ENCODE data around the gene CLEC16A.
A peak's percentile ranks its signal among the peaks of the same experiment; 100 is the strongest.

CLEC16A gene

GRCh38 chr16:10967986-10968385 lies 23.6 kb downstream of the CLEC16A start:
- no peak for DNase-seq

DNA sequence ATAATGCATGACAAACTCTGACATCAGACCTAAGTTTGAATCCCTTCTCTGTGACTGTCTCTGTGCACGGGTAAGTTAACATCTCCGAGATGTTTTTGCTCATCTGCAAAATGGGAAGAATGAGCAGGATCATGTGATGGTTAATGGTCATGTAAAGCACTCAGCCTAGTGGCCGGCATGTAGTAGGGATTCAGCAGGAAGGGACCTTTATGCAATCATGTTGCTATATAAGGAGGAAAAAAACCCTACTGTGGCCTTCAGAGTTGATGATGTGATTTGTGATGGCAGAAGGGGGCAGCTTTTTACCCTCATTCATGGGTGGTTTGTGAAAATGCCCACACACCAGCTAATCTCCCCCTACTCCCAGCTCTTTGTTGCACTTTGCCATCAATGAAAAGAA lies 24.1 kb downstream of the CLEC16A start:
- no peak for DNase-seq

DNA sequence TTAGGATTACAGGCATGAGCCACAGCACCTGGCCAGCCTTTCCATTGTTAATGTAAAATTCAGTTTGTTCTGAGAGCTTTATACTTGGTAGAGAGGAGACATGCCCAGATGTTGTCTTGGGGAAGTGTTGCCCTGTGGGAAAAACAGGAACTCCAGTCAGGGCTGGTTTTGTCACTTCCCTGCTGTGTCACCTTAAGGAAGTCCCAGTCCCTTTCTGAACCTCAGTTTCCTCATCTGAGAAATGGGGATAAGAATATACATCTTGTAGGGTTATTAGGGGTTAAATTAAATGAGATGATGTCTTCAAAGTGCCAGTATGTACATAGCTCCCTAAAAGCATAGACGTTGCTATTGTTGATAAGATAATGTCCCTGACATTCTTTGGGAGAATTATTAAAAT lies 25.3 kb downstream of the CLEC16A start:
- no peak for DNase-seq

- no peak for DNase-seq
Observed at GRCh38 chr16:10970065-10970464, 25.7 kb downstream of the CLEC16A start.

GRCh38 chr16:10971560-10971961 lies 27.2 kb downstream of the CLEC16A start:
- peak; percentile 45 for DNase-seq

DNA sequence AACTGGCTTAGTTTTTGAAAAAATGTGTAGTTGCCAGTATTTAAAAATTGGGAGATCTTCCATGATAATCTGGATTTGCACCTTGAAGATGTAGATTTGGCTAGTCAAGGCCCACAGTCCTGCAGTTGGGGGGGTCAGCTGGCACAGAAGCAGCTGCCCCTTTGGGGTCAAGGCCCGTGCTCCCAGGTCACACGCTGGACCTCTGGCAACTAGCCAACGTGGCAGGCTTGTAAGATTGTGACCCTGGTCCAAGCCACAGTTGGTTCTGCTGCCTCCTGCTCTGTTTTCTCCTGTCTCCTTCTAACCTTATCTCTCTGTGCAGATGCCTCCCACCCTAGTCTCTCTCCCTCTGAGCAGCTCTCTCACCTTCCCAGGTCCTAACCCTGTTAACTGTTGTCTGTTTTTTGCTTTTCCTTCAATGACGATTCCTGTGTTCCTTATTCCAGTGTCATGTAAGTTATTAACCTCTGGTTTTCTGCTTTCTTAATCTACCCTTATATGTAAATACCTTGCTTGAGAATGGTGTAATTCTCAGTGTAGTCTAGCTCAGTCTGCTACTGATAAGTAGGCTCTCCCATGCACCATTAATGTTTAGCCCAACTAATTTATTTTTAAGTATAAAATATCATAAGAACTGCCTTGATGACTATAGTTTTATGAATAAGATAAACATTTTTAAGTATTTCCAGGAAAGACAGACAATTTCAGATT lies 27.9 kb downstream of the CLEC16A start:
- DNase-seq = no peak

DNA sequence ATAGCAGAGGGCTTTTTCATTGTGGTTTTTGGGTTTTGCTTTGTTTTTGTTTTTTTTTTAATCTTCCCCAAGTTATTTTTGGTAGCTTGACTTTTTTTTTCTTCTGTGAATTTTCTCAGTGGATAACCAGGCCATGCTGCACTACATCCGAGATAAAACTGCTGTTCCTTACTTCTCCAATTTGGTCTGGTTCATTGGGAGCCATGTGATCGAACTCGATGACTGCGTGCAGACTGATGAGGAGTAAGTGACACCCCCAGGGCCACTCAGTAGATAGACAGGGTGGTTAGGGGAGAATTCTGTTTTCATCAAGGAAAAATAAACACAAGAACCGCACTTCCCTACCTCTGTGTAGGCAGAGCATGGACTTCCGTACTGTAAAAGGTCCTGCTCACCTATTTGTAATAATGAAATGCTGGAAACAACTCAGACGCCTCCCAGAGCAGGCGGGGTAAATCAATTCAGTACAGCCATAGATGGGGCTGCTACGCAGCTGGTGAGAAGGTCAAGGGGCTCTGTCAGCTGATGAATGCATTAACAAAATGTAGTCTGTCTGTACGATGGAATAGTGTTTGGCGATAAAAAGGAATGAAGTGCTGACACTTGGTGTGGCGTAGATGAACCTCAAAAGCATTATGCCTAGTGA lies 28.6 kb downstream of the CLEC16A start:
- DNase-seq = no peak

DNA sequence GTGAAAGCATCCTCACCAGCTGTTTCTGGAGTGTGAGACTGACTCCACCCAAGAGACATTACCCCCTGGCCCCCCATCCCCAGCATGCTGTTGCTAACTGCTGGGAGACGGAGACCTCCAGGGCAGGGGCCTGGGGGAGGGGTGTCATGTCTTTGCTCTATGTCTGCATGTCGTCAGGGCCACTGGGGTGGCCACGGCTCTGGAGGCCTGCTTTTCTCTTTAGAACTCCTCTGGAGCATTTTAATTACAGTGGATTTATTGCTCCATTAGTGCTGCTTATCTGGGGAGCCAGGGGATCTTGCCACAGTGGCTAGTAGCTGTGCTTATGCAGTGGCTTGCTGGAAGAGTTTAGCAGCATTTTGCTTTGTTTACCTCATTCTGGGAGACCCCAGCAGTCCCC lies 32.3 kb downstream of the CLEC16A start:
- no peak for DNase-seq

GRCh38 chr16:10978124-10978523 lies 33.8 kb downstream of the CLEC16A start:
- DNase-seq = no peak

DNA sequence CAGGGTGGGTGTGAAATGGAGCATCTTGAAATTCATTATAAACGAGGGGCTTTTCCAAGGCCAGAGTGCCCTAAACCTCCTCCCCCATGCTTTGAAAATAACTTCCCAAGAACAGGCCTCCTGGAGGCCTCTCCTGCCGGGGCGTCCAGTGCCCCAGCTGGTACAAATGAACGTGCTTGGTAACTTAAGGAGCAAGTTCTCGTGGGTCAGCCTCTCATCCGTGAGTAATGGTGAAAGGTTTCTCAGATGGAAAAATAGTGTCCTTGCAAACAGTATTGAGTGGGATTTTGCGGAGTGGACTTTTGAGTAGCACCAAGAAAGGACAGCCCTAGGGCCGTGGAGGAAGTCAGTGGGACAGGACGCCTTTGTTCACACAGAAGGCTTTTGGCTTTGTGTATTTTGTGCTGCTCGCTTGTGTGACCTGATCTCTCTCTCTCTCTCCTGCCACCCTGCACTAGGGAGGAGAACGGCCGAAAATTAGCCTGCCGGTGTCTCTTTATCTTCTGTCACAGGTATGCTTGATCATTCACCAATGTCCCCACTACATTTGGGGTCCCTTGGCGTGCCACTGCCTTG lies 34.6 kb downstream of the CLEC16A start:
- DNase-seq = no peak

- no peak for DNase-seq
Observed at GRCh38 chr16:10979717-10980601, 35.6 kb downstream of the CLEC16A start.

DNA sequence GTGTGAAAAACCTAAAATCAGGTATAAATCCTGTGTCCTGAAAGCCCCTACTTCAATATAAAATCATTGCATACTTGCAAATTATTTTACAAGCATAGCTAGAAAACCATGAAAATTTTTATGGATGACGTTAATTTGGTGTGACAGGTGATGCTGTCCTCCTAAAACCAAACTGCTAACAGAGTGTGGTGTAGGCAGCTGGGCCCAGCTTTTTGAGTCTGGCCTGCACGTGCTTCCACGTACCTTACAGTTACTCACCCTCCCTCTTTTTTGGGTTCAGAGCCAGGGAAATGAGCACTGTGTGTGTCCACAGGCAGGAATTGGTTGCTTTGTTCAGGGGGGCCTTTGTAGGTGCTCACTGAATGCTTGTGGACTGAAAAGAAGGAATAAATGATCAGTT lies 36.4 kb downstream of the CLEC16A start:
- no peak for DNase-seq

DNA sequence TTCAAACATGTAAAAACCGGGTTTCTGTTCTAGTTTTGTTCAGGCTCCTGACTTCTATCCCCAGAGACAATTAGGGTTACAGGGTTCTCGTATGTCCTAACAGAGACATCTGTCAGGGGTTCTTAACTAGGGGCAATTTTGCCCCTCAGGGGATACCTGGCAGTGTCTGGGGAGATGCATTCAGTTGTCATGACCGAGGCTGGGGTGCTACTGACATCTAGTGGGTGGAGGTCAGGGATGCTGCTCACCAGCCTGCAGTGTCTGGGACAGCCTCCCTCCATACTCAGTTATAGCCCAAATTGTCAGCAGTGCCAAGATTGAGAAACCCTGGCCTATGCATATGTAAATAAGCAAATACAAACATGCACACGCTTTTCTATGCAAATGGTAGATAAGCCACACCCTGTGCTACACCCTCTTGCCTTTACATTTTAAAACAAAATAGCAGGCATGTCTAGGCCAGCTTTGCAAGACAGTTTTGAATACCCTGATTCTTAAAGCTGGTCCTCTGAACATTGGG lies 37.4 kb downstream of the CLEC16A start:
- DNase-seq = peak; percentile 68

- DNase-seq = no peak
Observed at GRCh38 chr16:10982465-10983150, 38.2 kb downstream of the CLEC16A start.

- peak; percentile 39 for DNase-seq
Observed at GRCh38 chr16:10983159-10983558, 38.8 kb downstream of the CLEC16A start.

- DNase-seq = no peak
Observed at GRCh38 chr16:10984509-10984908, 40.1 kb downstream of the CLEC16A start.

- peak; percentile 24 for DNase-seq
Observed at GRCh38 chr16:10987361-10988163, 43.2 kb downstream of the CLEC16A start.

- DNase-seq = peak; percentile 86
Observed at GRCh38 chr16:10988164-10988803, 43.9 kb downstream of the CLEC16A start.

- no peak for DNase-seq
Observed at GRCh38 chr16:10988879-10989278, 44.5 kb downstream of the CLEC16A start.

- DNase-seq = no peak
Observed at GRCh38 chr16:10989559-10989958, 45.2 kb downstream of the CLEC16A start.

- no peak for DNase-seq
Observed at GRCh38 chr16:10990378-10990777, 46.0 kb downstream of the CLEC16A start.
